ACC112 (cell line): ENCODE results near the gene RASD1.

ENCODE experiments used
- H2AFZ ChIP-seq: fragments of 200-600 bp; sonication (generic); one replicate; pipeline ENCODE4 v1.6.0; 2017; ENCODE audit warnings: antibody characterized with exemption, low read length; ENCODE audit not compliant: unreplicated experiment
- H3K27ac ChIP-seq: fragments of 200-600 bp; sonication (generic); 2 replicates; pipeline ENCODE4 v1.5.1; 2014; ENCODE audit warnings: low read depth, mild to moderate bottlenecking, antibody characterized with exemption, low read length, moderate library complexity
- H3K27me3 ChIP-seq: fragments of 200-600 bp; sonication (generic); 2 replicates; pipeline ENCODE4 v1.6.1; 2014; ENCODE audit warnings: mild to moderate bottlenecking, antibody characterized with exemption, low read length, moderate library complexity, mixed read lengths; ENCODE audit not compliant: insufficient read depth
- H3K36me3 ChIP-seq: fragments of 200-600 bp; sonication (generic); 2 replicates; pipeline ENCODE4 v1.6.1; 2016; ENCODE audit warnings: mild to moderate bottlenecking, antibody characterized with exemption, low read length, moderate library complexity, mixed read lengths; ENCODE audit not compliant: insufficient read depth
- H3K4me1 ChIP-seq: fragments of 200-600 bp; sonication (generic); one replicate; pipeline ENCODE4 v1.6.1; 2016; ENCODE audit warnings: low read length, mixed read lengths; ENCODE audit not compliant: insufficient read depth, unreplicated experiment, control insufficient read depth
- H3K4me3 ChIP-seq: fragments of 200-600 bp; sonication (generic); 2 replicates; pipeline ENCODE4 v1.5.1; 2014; ENCODE audit warnings: mild to moderate bottlenecking, low read depth, low read length
- H3K79me2 ChIP-seq: fragments of 200-600 bp; sonication (generic); one replicate; pipeline ENCODE4 v1.6.0; 2016; ENCODE audit warnings: low read length; ENCODE audit not compliant: control insufficient read depth, unreplicated experiment, insufficient read depth

Gene RASD1

DNA sequence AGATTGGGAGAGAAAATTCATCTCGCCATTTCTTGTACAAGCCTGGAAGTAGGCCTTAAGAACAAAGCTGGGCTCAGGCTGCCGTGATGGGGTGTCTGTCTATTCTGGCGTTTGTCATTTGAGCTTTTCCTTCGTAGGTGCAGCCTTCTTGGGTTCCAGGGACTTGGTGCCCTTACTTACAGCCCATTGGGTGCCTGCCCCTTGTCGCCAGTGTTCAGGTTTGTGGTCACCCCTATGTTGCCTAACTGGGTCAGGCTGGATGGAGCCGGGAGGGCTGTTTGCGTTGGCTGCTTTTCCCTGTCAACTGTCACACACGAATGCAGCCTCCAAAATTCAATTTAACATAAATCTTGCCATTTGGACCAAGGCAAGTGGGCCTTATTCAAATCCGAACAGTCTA lies 43.1 kb downstream of the RASD1 start:
- no peaks in the 10 kb centered on the region for H3K4me1 ChIP-seq
- H3K79me2 ChIP-seq: no peaks in the 10 kb centered on the region
- no peak overlapping the region for H3K27ac ChIP-seq
- H3K27me3 ChIP-seq: peaks cover 3% of the 10 kb centered on the region; the same call in 1 of the 2 replicates
- H3K36me3 ChIP-seq: no peaks in the 10 kb centered on the region
- H3K4me3 ChIP-seq: no peak overlapping the region
- no peak overlapping the region for H2AFZ ChIP-seq

DNA sequence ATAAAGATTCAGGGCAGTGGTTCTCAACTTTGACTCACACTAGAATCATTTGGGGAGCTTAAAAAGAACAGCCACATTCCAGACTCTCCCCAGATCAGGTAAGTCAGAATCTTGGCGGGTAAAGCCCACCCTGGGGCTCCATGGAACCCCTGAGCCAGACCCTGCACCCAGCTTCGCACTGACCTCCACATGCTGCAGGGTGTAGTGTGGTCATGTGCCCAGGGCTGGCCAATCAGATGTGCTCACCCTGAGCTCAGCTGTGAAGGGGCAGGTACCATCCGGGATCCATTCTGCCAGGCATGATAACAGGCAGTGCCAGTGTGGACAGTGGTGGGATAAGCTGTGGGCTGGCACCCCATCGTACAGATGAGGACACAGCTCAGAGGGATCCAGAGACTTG lies 47.5 kb downstream of the RASD1 start:
- no peak overlapping the region for H2AFZ ChIP-seq
- H3K4me1 ChIP-seq: peaks cover 20% of the 10 kb centered on the region
- no peaks in the 10 kb centered on the region for H3K27me3 ChIP-seq
- no peak overlapping the region for H3K27ac ChIP-seq
- H3K79me2 ChIP-seq: no peaks in the 10 kb centered on the region
- H3K36me3 ChIP-seq: no peaks in the 10 kb centered on the region
- no peak overlapping the region for H3K4me3 ChIP-seq

DNA sequence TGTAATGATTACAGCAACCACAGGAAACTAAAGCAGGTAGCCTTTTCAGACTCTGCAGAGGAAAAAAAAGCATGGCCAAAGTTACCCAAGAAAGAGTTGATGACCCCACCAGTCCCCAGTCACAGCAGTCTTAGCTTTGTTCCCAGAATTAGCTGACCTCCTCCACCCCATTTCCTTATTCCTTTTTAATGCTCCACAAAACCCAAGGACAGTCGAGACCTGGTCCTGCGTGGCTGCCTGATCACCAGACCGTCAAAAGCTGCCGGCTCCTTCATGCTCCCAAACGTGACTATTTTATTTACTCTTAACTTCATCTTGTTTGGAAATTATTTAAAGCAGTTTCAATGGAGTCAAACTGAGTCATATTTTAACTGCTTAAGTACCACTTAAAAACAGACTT lies 48.1 kb downstream of the RASD1 start:
- Histone ChIP-seq H2AFZ (no peak overlapping the region), H3K4me1 (peaks cover 20% of the 10 kb centered on the region), H3K36me3 (no peaks in the 10 kb centered on the region), H3K27ac (no peak overlapping the region), H3K27me3 (no peaks in the 10 kb centered on the region), H3K4me3 (no peak overlapping the region), H3K79me2 (no peaks in the 10 kb centered on the region)

DNA sequence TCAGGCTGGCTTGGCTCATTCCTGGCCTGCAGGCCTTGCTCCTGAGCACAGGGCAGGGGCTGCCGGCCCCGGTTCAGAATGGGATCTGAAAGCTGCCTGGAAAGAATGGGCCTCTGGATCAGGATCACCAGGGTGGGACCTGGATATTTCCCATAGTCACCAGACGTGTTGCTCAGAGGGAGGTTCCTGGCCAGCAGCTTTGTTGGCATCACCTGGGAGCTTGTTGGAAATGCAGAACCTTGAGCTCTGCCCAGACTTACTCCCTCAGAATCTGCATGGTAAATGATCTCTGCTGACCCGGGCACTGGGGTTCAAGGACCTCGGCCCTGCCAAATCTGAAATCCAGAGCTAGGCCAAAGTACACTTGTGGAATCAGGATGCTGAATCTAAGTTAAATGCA lies 48.9 kb downstream of the RASD1 start:
- peaks cover 20% of the 10 kb centered on the region for H3K4me1 ChIP-seq
- H2AFZ ChIP-seq: no peak overlapping the region
- no peak overlapping the region for H3K4me3 ChIP-seq
- H3K79me2 ChIP-seq: no peaks in the 10 kb centered on the region
- H3K36me3 ChIP-seq: no peaks in the 10 kb centered on the region
- no peak overlapping the region for H3K27ac ChIP-seq
- H3K27me3 ChIP-seq: no peaks in the 10 kb centered on the region

DNA sequence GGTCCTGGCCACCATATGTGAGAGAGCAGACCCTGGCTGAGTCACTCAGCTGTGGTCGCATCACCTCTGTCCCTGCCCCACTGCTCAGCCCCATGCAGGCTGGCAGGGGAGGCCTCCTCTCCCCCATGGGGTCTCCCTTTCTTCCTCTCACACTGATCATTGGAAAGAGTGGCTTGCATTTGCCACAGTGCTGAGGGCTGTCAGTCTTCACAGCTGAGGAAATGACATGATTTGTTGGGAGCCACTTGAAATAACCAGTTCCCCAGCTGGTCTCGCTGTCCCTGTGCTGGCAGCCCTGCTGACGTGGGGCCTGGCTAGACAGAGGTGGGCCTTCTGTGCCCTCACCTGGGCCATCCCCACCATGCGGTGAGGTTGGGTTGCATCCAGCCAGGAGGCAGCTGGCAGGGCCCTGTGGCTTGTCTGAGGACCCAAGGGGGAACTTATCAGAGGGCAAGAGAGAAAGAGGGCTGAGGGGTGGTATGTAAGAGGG lies 49.5 kb downstream of the RASD1 start:
- peaks cover 20% of the 10 kb centered on the region for H3K4me1 ChIP-seq
- H3K27me3 ChIP-seq: no peaks in the 10 kb centered on the region
- H3K27ac ChIP-seq: peak overlapping the region; percentile 58; the same call in 1 of the 2 replicates
- H2AFZ ChIP-seq: no peak overlapping the region
- no peak overlapping the region for H3K4me3 ChIP-seq
- H3K36me3 ChIP-seq: no peaks in the 10 kb centered on the region
- H3K79me2 ChIP-seq: no peaks in the 10 kb centered on the region

DNA sequence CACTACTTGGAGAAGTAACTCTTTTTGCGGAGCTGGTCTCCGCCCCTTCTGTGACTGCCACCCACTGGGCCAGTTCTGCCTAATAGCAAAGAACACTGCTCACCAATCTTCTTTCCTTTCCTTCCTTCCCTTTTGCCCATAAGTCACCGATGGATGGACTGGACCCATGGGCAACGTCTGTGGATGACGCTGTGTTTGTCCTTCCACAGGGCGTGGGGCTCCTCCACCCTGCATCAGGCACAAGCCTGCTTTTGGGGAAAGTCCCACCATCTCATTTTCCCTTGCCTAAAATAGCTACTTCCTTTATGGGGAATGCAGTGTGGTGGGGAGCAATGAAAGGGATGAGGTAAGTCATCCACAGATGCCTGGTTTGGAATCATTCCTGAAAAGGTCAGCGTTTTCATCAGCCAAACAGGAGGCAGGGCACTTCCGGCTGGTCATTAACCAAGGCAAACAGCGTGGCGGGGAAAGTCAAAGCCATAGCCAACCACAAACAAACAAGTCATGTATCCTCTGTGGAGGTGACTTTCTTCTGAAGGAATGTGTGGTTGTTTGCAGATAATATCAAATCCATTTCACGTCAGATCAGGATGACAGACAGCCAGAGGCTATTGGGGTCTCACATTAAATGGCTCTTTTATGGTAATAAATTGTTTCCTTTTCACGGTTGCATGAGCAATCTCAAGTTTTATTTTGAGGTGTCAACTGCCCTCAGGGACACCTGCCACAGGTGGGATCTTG lies 50.1 kb downstream of the RASD1 start:
- Histone ChIP-seq H3K36me3 (no peaks in the 10 kb centered on the region), H3K4me3 (no peak overlapping the region), H3K79me2 (no peaks in the 10 kb centered on the region), H3K27ac (peak overlapping the region; percentile 58; the same call in 1 of the 2 replicates), H3K4me1 (peaks cover 20% of the 10 kb centered on the region), H3K27me3 (no peaks in the 10 kb centered on the region), H2AFZ (no peak overlapping the region)

DNA sequence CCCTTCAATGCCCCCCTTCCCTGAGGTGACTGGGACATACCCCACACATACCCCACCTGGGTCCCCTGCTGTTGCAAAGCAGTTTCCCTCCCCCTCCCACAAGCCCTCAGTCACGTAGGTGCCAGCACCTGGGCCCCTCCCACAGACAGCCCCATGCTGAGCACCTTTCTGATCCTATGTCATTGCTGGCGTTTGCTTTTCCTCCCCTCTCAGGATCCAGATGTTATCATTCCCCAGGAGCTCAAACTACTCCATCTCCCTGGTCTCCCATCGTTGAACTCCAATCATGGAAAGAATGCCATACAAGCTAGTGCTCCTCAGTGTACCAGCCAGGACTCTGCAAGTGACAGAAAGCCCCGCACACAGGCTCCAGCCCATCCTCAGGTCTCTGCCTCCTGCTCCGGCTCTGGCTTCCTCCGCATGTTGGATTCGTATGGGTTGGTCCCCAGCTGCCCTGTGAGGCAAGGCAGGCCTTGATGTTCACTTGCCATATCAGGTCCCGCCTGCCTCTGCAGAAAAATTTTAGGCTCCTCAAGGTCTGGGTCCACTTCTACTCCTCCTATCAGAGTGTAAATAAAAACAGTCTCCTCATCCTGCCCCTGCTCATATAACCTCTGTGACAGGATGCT lies 50.8 kb downstream of the RASD1 start:
- no peaks in the 10 kb centered on the region for H3K27me3 ChIP-seq
- H3K4me3 ChIP-seq: no peak overlapping the region
- H3K36me3 ChIP-seq: no peaks in the 10 kb centered on the region
- no peak overlapping the region for H2AFZ ChIP-seq
- H3K27ac ChIP-seq: peak overlapping the region; percentile 42; the same call in 1 of the 2 replicates
- H3K79me2 ChIP-seq: no peaks in the 10 kb centered on the region
- peaks cover 20% of the 10 kb centered on the region for H3K4me1 ChIP-seq
